Type B pancreatic cell (in vitro differentiated cells): ENCODE measurements around the gene PNMA6F. TPM values are rescaled to one million over a fixed set of nuclear protein-coding genes. Genes with fewer than 3 reads are reported as not detected.

Source experiments
- DNase-seq: peaks from one replicate; pipeline ENCODE4 v3.0.0; 2021; ENCODE audit warnings: mixed read lengths; ENCODE audit not compliant: unreplicated experiment; ENCODE audit errors: extremely low spot score
- H3K27ac Mint-ChIP-seq: 2 replicates; pipeline ENCODE4 v1.8.0; 2021; ENCODE audit warnings: mild to moderate bottlenecking, mixed read lengths
- H3K27me3 Mint-ChIP-seq: 2 replicates; pipeline ENCODE4 v1.8.0; 2021; ENCODE audit warnings: mixed read lengths
- H3K36me3 Mint-ChIP-seq: 2 replicates; pipeline ENCODE4 v1.8.0; 2021; ENCODE audit warnings: mixed read lengths
- H3K4me1 Mint-ChIP-seq: one replicate; pipeline ENCODE4 v1.8.0; 2021; ENCODE audit warnings: mixed read lengths; ENCODE audit not compliant: unreplicated experiment
- H3K4me3 Mint-ChIP-seq: 2 replicates; pipeline ENCODE4 v1.8.0; 2021; ENCODE audit warnings: mild to moderate bottlenecking, mixed read lengths
- H3K9me3 Mint-ChIP-seq: 2 replicates; pipeline ENCODE4 v1.8.0; 2021; ENCODE audit warnings: mixed read lengths
- CTCF ChIP-seq: fragments of 200-600 bp; sonication (generic); conservative IDR thresholded peaks from 2 replicates; pipeline ENCODE4 v1.5.0; 2021; ENCODE audit warnings: antibody characterized with exemption, mild to moderate bottlenecking
- total RNA-seq: library from RNA; stranded (reverse); gene quantifications from 2 replicates; pipeline ENCODE4 v1.2.1, GENCODE V29; 2021; ENCODE audit warnings: low replicate concordance

PNMA6F gene
- total RNA-seq, 1 donor from 2014 or later, result not detected

DNA sequence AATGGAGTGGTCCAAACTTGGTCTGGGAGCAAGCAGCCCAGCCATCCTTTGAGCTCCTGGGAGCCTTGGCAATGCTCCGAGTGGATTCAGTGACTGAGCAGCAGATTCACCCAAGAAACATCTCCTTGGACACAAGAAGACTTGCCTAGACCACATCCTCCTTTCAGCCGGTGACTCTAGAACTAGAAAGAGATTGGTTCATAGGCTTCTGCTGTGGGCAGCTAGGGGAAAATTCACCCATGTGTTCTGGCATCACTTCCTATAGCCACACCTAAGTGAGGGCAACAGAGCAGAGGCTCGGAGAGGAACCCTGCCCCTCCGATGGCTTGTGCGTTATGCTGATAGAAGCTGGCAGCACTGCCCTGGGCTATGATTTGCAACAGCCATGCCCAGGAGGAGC is 28.4 kb upstream of the PNMA6F start:
- H3K27ac Mint-ChIP-seq, result no peak overlapping the region
- no peak overlapping the region for H3K4me3 Mint-ChIP-seq
- DNase-seq, result no peak
- peaks cover 15% of the 10 kb centered on the region for H3K36me3 Mint-ChIP-seq
- TF ChIP-seq CTCF, result no peak
- no peaks in the 10 kb centered on the region for H3K9me3 Mint-ChIP-seq
- H3K27me3 Mint-ChIP-seq, result no peaks in the 10 kb centered on the region
- H3K4me1 Mint-ChIP-seq, result no peaks in the 10 kb centered on the region

- Mint-ChIP-seq H3K27ac (no peak overlapping the region), H3K9me3 (no peaks in the 10 kb centered on the region), H3K4me3 (no peak overlapping the region), H3K4me1 (no peaks in the 10 kb centered on the region), H3K36me3 (peaks cover 19% of the 10 kb centered on the region), H3K27me3 (no peaks in the 10 kb centered on the region)
- TF ChIP-seq CTCF, result no peak
- no peak for DNase-seq
These were observed 26.9 kb upstream of the PNMA6F start for GRCh38 chrX:153348421-153348820.

DNA sequence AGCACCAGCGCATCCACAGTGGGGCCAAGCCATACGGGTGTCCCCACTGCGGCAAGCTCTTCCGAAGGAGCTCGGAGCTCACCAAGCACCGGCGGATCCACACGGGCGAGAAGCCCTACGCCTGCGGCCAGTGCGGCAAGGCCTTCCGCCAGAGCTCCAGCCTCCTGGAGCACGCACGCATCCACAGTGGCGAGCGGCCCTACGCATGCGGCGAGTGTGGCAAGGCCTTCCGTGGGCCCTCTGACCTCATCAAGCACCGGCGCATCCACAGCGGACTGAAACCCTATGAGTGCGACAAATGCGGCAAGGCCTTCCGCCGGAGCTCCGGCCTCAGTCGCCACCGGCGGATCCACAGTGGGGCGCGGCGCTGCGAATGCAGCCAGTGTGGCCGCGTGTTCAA is 26.0 kb upstream of the PNMA6F start:
- Mint-ChIP-seq H3K27me3 (no peaks in the 10 kb centered on the region), H3K4me1 (no peaks in the 10 kb centered on the region), H3K9me3 (no peaks in the 10 kb centered on the region), H3K36me3 (peaks cover 19% of the 10 kb centered on the region), H3K4me3 (no peak overlapping the region), H3K27ac (no peak overlapping the region)
- no peak for TF ChIP-seq CTCF
- DNase-seq, result no peak

- H3K36me3 Mint-ChIP-seq, result peaks cover 31% of the 10 kb centered on the region
- no peak overlapping the region for H3K4me3 Mint-ChIP-seq
- TF ChIP-seq CTCF, result no peak
These were observed 22.1 kb upstream of the PNMA6F start for GRCh38 chrX:153343674-153344073.

GRCh38 chrX:153342762-153343558 is 21.4 kb upstream of the PNMA6F start:
- Mint-ChIP-seq H3K27ac (no peak overlapping the region), H3K36me3 (peaks cover 31% of the 10 kb centered on the region), H3K4me1 (no peaks in the 10 kb centered on the region), H3K4me3 (no peak overlapping the region), H3K27me3 (no peaks in the 10 kb centered on the region), H3K9me3 (no peaks in the 10 kb centered on the region)
- no peak for DNase-seq
- TF ChIP-seq CTCF, result no peak

More at GRCh38 chrX:153343674-153344073, 22.1 kb upstream of the PNMA6F start:
- no peak overlapping the region for H3K27ac Mint-ChIP-seq
- no peak for DNase-seq
- H3K27me3 Mint-ChIP-seq, result no peaks in the 10 kb centered on the region
- no peaks in the 10 kb centered on the region for H3K9me3 Mint-ChIP-seq
- no peaks in the 10 kb centered on the region for H3K4me1 Mint-ChIP-seq
